ENCODE results near the gene PSME4. TPM values are rescaled to one million over a fixed set of nuclear protein-coding genes. Genes with fewer than 3 reads are reported as not detected.

Gene PSME4
- total and polyA plus RNA-seq, 2 of the 13 experiments (the other 11 are each of a cell fraction or from before 2014, with no cell fraction given): 52.1 to 77.8 TPM

GRCh38 chr2:53970724-53971602 is at the start of gene PSME4 (continued):
- TF ChIP-seq STAT5B (CRISPR knock-in tag; IDR thresholded peaks at IDR 0.05) (peak; percentile 24; the same call in 1 of the 2 replicates), ZNF576 (CRISPR knock-in tag; IDR thresholded peaks at IDR 0.05) (no peak), CREBL2 (CRISPR knock-in tag; IDR thresholded peaks at IDR 0.05; ENCODE audit: borderline replicate concordance) (no peak), ZNF569 (CRISPR knock-in tag; IDR thresholded peaks at IDR 0.05; ENCODE audit: borderline replicate concordance) (no peak), ZNF431 (CRISPR knock-in tag; IDR thresholded peaks at IDR 0.05; ENCODE audit: borderline replicate concordance, low read depth) (peak; percentile 82; the same call in 1 of the 2 replicates), ZBTB7A (CRISPR knock-in tag; IDR thresholded peaks at IDR 0.05) (peak; percentile 97), NR2F2 (IDR thresholded peaks at IDR 0.05; ENCODE audit: borderline replicate concordance, low read depth) (no peak; the same call in 1 of the 2 replicates), SATB2 (CRISPR knock-in tag; IDR thresholded peaks at IDR 0.05) (peak; percentile 86; the same call in 1 of the 2 replicates), ZNF263 (CRISPR knock-in tag; IDR thresholded peaks at IDR 0.05) (peak; percentile 58; the same call in 1 of the 2 replicates), HIVEP1 (CRISPR knock-in tag; IDR thresholded peaks at IDR 0.05) (no peak), HNRNPL (IDR thresholded peaks at IDR 0.05; ENCODE audit: low read depth, low read length) (no peak), ZMYM4 (CRISPR knock-in tag; IDR thresholded peaks at IDR 0.05) (peak; percentile 86), AGO1 (IDR thresholded peaks at IDR 0.05; ENCODE audit: low read depth, low read length, poor library complexity, severe bottlenecking) (peak; percentile 4), ZBTB21 (CRISPR knock-in tag; IDR thresholded peaks at IDR 0.05) (no peak), ZNF83 (CRISPR knock-in tag; IDR thresholded peaks at IDR 0.05; ENCODE audit: borderline replicate concordance) (0 out of 2 replicates have a peak, but pooled peaks have one; percentile 45), ZNF660 (CRISPR knock-in tag; IDR thresholded peaks at IDR 0.05; ENCODE audit: borderline replicate concordance, low read depth) (no peak), KLF9 (CRISPR knock-in tag; IDR thresholded peaks at IDR 0.05; ENCODE audit: low read depth) (no peak), CAMTA2 (CRISPR knock-in tag; IDR thresholded peaks at IDR 0.05; ENCODE audit: borderline replicate concordance) (no peak), EEA1 (CRISPR knock-in tag; IDR thresholded peaks at IDR 0.05; ENCODE audit: borderline replicate concordance) (peak; percentile 62; the same call in 1 of the 2 replicates), ZNF326 (CRISPR knock-in tag; IDR thresholded peaks at IDR 0.05; ENCODE audit: borderline replicate concordance) (no peak), ZFP62 (CRISPR knock-in tag; IDR thresholded peaks at IDR 0.05) (no peak), HOXD1 (CRISPR knock-in tag; IDR thresholded peaks at IDR 0.05) (peak; percentile 72; the same call in 1 of the 2 replicates), NCOA2 (CRISPR knock-in tag; IDR thresholded peaks at IDR 0.05) (peak; percentile 30; the same call in 1 of the 2 replicates), ZNF430 (CRISPR knock-in tag; IDR thresholded peaks at IDR 0.05) (peak; percentile 32; the same call in 1 of the 2 replicates), NFRKB (IDR thresholded peaks at IDR 0.05) (no peak)
- TF ChIP-seq, protein P1, sequence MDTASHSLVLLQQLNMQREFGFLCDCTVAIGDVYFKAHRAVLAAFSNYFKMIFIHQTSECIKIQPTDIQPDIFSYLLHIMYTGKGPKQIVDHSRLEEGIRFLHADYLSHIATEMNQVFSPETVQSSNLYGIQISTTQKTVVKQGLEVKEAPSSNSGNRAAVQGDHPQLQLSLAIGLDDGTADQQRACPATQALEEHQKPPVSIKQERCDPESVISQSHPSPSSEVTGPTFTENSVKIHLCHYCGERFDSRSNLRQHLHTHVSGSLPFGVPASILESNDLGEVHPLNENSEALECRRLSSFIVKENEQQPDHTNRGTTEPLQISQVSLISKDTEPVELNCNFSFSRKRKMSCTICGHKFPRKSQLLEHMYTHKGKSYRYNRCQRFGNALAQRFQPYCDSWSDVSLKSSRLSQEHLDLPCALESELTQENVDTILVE (CRISPR knock-in tag; IDR thresholded peaks at IDR 0.05): peak; percentile 96
- TF ChIP-seq, protein P2, sequence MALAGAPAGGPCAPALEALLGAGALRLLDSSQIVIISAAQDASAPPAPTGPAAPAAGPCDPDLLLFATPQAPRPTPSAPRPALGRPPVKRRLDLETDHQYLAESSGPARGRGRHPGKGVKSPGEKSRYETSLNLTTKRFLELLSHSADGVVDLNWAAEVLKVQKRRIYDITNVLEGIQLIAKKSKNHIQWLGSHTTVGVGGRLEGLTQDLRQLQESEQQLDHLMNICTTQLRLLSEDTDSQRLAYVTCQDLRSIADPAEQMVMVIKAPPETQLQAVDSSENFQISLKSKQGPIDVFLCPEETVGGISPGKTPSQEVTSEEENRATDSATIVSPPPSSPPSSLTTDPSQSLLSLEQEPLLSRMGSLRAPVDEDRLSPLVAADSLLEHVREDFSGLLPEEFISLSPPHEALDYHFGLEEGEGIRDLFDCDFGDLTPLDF (CRISPR knock-in tag; IDR thresholded peaks at IDR 0.05): peak; percentile 63; the same call in 1 of the 2 replicates
- TF ChIP-seq, protein P3, sequence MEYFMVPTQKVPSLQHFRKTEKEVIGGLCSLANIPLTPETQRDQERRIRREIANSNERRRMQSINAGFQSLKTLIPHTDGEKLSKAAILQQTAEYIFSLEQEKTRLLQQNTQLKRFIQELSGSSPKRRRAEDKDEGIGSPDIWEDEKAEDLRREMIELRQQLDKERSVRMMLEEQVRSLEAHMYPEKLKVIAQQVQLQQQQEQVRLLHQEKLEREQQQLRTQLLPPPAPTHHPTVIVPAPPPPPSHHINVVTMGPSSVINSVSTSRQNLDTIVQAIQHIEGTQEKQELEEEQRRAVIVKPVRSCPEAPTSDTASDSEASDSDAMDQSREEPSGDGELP (IDR thresholded peaks at IDR 0.05; ENCODE audit: borderline replicate concordance, low read depth): peak; percentile 89

All from HepG2 (cell line).